GM12878 (cell line): ENCODE results near the gene MLXIPL. TPM values are rescaled to one million over a fixed set of nuclear protein-coding genes. Genes with fewer than 3 reads are reported as not detected.

ENCODE experiments used
- BHLHE40 ChIP-seq, 2 experiments: fragments of 450-650 bp in 1 of 2; IDR thresholded peaks; 2 replicates each; pipeline ENCODE4 v1.6.1; 2011 to 2017; ENCODE audit warnings: low read depth in 2 of 2, borderline replicate concordance in 1 of 2, improper control_type of control experiment in 1 of 2, low read length in 1 of 2, mild to moderate bottlenecking in 1 of 2
- HDAC2 ChIP-seq: fragments of 200-600 bp; sonication (generic); IDR thresholded peaks from 2 replicates; pipeline ENCODE4 v1.6.1; 2017
- KLF5 ChIP-seq: fragments of 450-650 bp; IDR thresholded peaks from 2 replicates; pipeline ENCODE4 v1.6.1; 2014; ENCODE audit warnings: mild to moderate bottlenecking; ENCODE audit not compliant: partially characterized antibody
- NRF1 ChIP-seq: conservative IDR thresholded peaks from 2 replicates; pipeline ENCODE4 v1.6.1; 2011; ENCODE audit warnings: mild to moderate bottlenecking, low read depth, low read length, improper control_type of control experiment
- RAD21 ChIP-seq: IDR thresholded peaks from 2 replicates; pipeline ENCODE4 v1.6.1; 2011; ENCODE audit warnings: mild to moderate bottlenecking, low read depth, low read length, moderate library complexity; ENCODE audit not compliant: insufficient read depth
- SMC3 ChIP-seq: IDR thresholded peaks from 2 replicates; pipeline ENCODE4 v1.6.1; 2011; ENCODE audit warnings: low read length, improper control_type of control experiment, borderline replicate concordance
- SRF ChIP-seq, 2 experiments: IDR thresholded peaks; 2 replicates each; pipeline ENCODE4 v1.6.1; 2011; ENCODE audit warnings: low read depth in 2 of 2, low read length in 2 of 2, mild to moderate bottlenecking in 1 of 2, moderate library complexity in 1 of 2
- TAF1 ChIP-seq: IDR thresholded peaks from 2 replicates; pipeline ENCODE4 v1.6.1; 2011; ENCODE audit warnings: mild to moderate bottlenecking, low read depth, low read length, borderline replicate concordance
- TBL1XR1 ChIP-seq: IDR thresholded peaks from 2 replicates; pipeline ENCODE4 v1.6.1; 2012; ENCODE audit warnings: low read depth, low read length, improper control_type of control experiment
- ZNF384 ChIP-seq: IDR thresholded peaks from 2 replicates; pipeline ENCODE4 v1.6.1; 2012; ENCODE audit warnings: low read depth, mild to moderate bottlenecking, low read length, improper control_type of control experiment, borderline replicate concordance
- polyA plus RNA-seq, 11 experiments: library from polyadenylated mRNA; depleted of rRNA in 4 of 11; unstranded in 6 of 11; stranded (reverse) in 5 of 11; fragments of >200 nt; fragmentation: Nextera tagmentation in 4 of 11; fragmentation: Illumina TruSeq in 1 of 11; extraction: Ambion mirVana in 4 of 11; extraction: Trizol in 1 of 11; gene quantifications; 1 replicate in 1 of 11; 2 replicates in 10 of 11; pipeline versions ENCODE4 v1.2.1 to v1.2.3, GENCODE V29; 2011 to 2016; ENCODE audit warnings: inconsistent platforms in 2 of 11, missing spikeins in 2 of 11, low read depth in 1 of 11
- total RNA-seq, 4 experiments: library from RNA; depleted of rRNA in 3 of 4; stranded (reverse); fragments of >200 nt in 3 of 4; fragmentation: Illumina TruSeq in 1 of 4; extraction: Trizol in 1 of 4; gene quantifications; 2 replicates each; pipeline versions ENCODE4 v1.2.1 to v1.2.3, GENCODE V29; 2013 to 2021
- TF ChIP-seq, protein P1 (sequence below): IDR thresholded peaks from 2 replicates; pipeline ENCODE4 v1.6.1; 2011; ENCODE audit warnings: borderline replicate concordance, low read depth, mild to moderate bottlenecking, moderate library complexity, low read length; ENCODE audit not compliant: insufficient read depth, poor library complexity, severe bottlenecking
- TF ChIP-seq, protein P2 (sequence below): IDR thresholded peaks from 2 replicates; pipeline ENCODE4 v1.6.1; 2012; ENCODE audit warnings: low read depth, low read length, improper control_type of control experiment
- TF ChIP-seq, protein P3 (sequence below): IDR thresholded peaks from 2 replicates; pipeline ENCODE4 v1.6.1; 2011; ENCODE audit warnings: borderline replicate concordance, low read depth, mild to moderate bottlenecking, moderate library complexity, mixed read lengths, low read length; ENCODE audit not compliant: insufficient read depth; ENCODE audit errors: extremely low read length
- TF ChIP-seq, protein P4 (sequence below): fragments of 450-650 bp; IDR thresholded peaks from 2 replicates; pipeline ENCODE4 v1.6.1; 2017; ENCODE audit warnings: mild to moderate bottlenecking

MLXIPL gene
- total and polyA plus RNA-seq, 10 of the 15 experiments (the other 5 are each of a cell fraction or from before 2014, with no cell fraction given) = 0.21 TPM; not detected in 9

DNA sequence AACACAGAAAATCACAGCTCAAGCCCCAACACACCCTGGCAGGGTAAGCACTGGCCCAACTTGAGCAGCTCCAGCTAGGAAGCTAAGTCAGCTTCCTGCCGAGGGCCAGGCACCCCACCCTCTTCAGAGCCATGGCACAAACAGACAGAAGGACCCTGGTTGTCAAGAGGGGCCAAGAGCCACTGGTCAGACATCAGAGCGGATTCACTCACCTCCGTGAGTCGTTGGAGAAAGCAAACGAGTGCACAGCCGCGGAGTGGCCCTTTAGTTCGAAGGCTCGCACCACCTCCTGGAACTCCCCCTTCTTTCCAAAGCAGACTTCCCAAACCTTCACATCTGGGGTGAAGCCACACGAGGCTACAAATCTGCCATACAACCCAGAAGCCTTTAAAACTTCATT lies 53.3 kb downstream of the MLXIPL start (continued):
- TF ChIP-seq BHLHE40 (IDR thresholded peaks at IDR 0.05; ENCODE audit: borderline replicate concordance in 1 of 2, low read depth in 2 of 2, low read length in 1 of 2) (no peak), SMC3 (no peak), SRF (IDR thresholded peaks at IDR 0.05; ENCODE audit: low read depth in 2 of 2, low read length in 2 of 2) (no peak), ZNF384 (no peak), HDAC2 (no peak), NRF1 (no peak), TBL1XR1 (no peak), RAD21 (no peak), TAF1 (no peak), KLF5 (no peak)
- TF ChIP-seq, protein P1, sequence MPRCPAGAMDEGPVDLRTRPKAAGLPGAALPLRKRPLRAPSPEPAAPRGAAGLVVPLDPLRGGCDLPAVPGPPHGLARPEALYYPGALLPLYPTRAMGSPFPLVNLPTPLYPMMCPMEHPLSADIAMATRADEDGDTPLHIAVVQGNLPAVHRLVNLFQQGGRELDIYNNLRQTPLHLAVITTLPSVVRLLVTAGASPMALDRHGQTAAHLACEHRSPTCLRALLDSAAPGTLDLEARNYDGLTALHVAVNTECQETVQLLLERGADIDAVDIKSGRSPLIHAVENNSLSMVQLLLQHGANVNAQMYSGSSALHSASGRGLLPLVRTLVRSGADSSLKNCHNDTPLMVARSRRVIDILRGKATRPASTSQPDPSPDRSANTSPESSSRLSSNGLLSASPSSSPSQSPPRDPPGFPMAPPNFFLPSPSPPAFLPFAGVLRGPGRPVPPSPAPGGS = no peak
- TF ChIP-seq, protein P2, sequence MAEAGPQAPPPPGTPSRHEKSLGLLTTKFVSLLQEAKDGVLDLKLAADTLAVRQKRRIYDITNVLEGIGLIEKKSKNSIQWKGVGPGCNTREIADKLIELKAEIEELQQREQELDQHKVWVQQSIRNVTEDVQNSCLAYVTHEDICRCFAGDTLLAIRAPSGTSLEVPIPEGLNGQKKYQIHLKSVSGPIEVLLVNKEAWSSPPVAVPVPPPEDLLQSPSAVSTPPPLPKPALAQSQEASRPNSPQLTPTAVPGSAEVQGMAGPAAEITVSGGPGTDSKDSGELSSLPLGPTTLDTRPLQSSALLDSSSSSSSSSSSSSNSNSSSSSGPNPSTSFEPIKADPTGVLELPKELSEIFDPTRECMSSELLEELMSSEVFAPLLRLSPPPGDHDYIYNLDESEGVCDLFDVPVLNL = no peak
- TF ChIP-seq, protein P3, sequence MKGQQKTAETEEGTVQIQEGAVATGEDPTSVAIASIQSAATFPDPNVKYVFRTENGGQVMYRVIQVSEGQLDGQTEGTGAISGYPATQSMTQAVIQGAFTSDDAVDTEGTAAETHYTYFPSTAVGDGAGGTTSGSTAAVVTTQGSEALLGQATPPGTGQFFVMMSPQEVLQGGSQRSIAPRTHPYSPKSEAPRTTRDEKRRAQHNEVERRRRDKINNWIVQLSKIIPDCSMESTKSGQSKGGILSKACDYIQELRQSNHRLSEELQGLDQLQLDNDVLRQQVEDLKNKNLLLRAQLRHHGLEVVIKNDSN = no peak
- TF ChIP-seq, protein P4, sequence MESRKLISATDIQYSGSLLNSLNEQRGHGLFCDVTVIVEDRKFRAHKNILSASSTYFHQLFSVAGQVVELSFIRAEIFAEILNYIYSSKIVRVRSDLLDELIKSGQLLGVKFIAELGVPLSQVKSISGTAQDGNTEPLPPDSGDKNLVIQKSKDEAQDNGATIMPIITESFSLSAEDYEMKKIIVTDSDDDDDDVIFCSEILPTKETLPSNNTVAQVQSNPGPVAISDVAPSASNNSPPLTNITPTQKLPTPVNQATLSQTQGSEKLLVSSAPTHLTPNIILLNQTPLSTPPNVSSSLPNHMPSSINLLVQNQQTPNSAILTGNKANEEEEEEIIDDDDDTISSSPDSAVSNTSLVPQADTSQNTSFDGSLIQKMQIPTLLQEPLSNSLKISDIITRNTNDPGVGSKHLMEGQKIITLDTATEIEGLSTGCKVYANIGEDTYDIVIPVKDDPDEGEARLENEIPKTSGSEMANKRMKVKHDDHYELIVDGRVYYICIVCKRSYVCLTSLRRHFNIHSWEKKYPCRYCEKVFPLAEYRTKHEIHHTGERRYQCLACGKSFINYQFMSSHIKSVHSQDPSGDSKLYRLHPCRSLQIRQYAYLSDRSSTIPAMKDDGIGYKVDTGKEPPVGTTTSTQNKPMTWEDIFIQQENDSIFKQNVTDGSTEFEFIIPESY = no peak
